Measurements from ENCODE around the gene SYNGR3.

Gene SYNGR3

GRCh38 chr16:2023092-2024031, 33.6 kb downstream of the SYNGR3 start:
- Histone ChIP-seq H3K4me3 (ENCODE audit: low read depth, low read length) (peak overlapping the region; percentile 20), H3K27ac (peak overlapping the region; percentile 66), H3K27me3 (ENCODE audit: insufficient read depth, low read depth, severe bottlenecking) (no peaks in the 10 kb centered on the region), H3K36me3 (no peaks in the 10 kb centered on the region), H3K9me3 (ENCODE audit: severe bottlenecking) (no peaks in the 10 kb centered on the region)
- TF ChIP-seq CTCF (IDR thresholded peaks at IDR 0.05; ENCODE audit: low read depth, low read length): peak; percentile 98
- peak; percentile 91 for DNase-seq

GRCh38 chr16:2024032-2024420, 34.3 kb downstream of the SYNGR3 start:
- Histone ChIP-seq H3K27me3 (ENCODE audit: insufficient read depth, low read depth, severe bottlenecking) (no peaks in the 10 kb centered on the region), H3K27ac (no peak overlapping the region), H3K9me3 (ENCODE audit: severe bottlenecking) (no peaks in the 10 kb centered on the region), H3K36me3 (no peaks in the 10 kb centered on the region), H3K4me3 (ENCODE audit: low read depth, low read length) (no peak overlapping the region)
- no peak for DNase-seq
- TF ChIP-seq CTCF (IDR thresholded peaks at IDR 0.05; ENCODE audit: low read depth, low read length): no peak

GRCh38 chr16:2025251-2025650, 35.5 kb downstream of the SYNGR3 start:
- Histone ChIP-seq H3K27me3 (ENCODE audit: insufficient read depth, low read depth, severe bottlenecking) (no peaks in the 10 kb centered on the region), H3K36me3 (peaks cover 6% of the 10 kb centered on the region), H3K4me3 (ENCODE audit: low read depth, low read length) (no peak overlapping the region)

GRCh38 chr16:2025878-2026460, 36.2 kb downstream of the SYNGR3 start:
- Histone ChIP-seq H3K27me3 (ENCODE audit: insufficient read depth, low read depth, severe bottlenecking) (no peaks in the 10 kb centered on the region), H3K4me3 (ENCODE audit: low read depth, low read length) (no peak overlapping the region), H3K36me3 (peaks cover 8% of the 10 kb centered on the region), H3K27ac (no peak overlapping the region), H3K9me3 (ENCODE audit: severe bottlenecking) (no peaks in the 10 kb centered on the region)
- TF ChIP-seq CTCF (IDR thresholded peaks at IDR 0.05; ENCODE audit: low read depth, low read length): no peak
- DNase-seq: no peak

More at GRCh38 chr16:2025251-2025650, 35.5 kb downstream of the SYNGR3 start:
- DNase-seq: no peak
- TF ChIP-seq CTCF (IDR thresholded peaks at IDR 0.05; ENCODE audit: low read depth, low read length): no peak
- Histone ChIP-seq H3K27ac (no peak overlapping the region), H3K9me3 (ENCODE audit: severe bottlenecking) (no peaks in the 10 kb centered on the region)

- Histone ChIP-seq H3K36me3 (peaks cover 10% of the 10 kb centered on the region), H3K9me3 (ENCODE audit: severe bottlenecking) (no peaks in the 10 kb centered on the region), H3K4me3 (ENCODE audit: low read depth, low read length) (peak within 1 kb of the TSS; percentile 41), H3K27me3 (ENCODE audit: insufficient read depth, low read depth, severe bottlenecking) (no peaks in the 10 kb centered on the region), H3K27ac (no peak within 1 kb of the TSS)
- TF ChIP-seq CTCF (IDR thresholded peaks at IDR 0.05; ENCODE audit: low read depth, low read length): no peak
- peak; percentile 38 for DNase-seq
Measured at GRCh38 chr16:2026461-2027023, 36.8 kb downstream of the SYNGR3 start, which contains the start of gene NHERF2. TSS of gene NHERF2 (plus strand) at chr16:2026902. CDS start at chr16:2027006, 104 bp downstream.

Measured in WERI-Rb-1 (cell line).